HEK293 (cell line): Measurements from ENCODE around the gene BLVRB.

Experiments
- CTCF ChIA-PET: fragments of 350-600 bp; formaldehyde crosslinking; extraction: SDS; loops from one replicate; lab custom pipeline; 2021; ENCODE audit warnings: antibody characterized with exemption; lab: Yijun Ruan, JAX
- POLR2A ChIA-PET: fragments of 300-600 bp; formaldehyde crosslinking; extraction: SDS; loops from one replicate; lab custom pipeline; 2020; ENCODE audit warnings: antibody characterized with exemption, inconsistent platforms; lab: Yijun Ruan, JAX
- H3K27ac ChIP-seq: fragments of 200-500 bp; sonication (Bioruptor generic); 2 replicates; pipeline ENCODE4 v1.5.1; 2014; ENCODE audit warnings: low read depth, low read length, control low read depth, inconsistent platforms; ENCODE audit errors: extremely low read depth
- H3K36me3 ChIP-seq, 2 experiments: fragments of 200-500 bp in 1 of 2; sonication (Bioruptor generic) in 1 of 2; 1 replicate in 1 of 2; 2 replicates in 1 of 2; pipeline ENCODE4 v1.5.1; 2014 to 2017; ENCODE audit warnings: inconsistent platforms in 2 of 2, low read length in 2 of 2; ENCODE audit not compliant: control insufficient read depth in 2 of 2, insufficient read depth in 1 of 2
- H3K4me1 ChIP-seq: fragments of 200-500 bp; sonication (Bioruptor generic); 2 replicates; pipeline ENCODE4 v1.5.1; 2014; ENCODE audit warnings: mild to moderate bottlenecking, low read length, inconsistent platforms; ENCODE audit not compliant: control insufficient read depth, insufficient read depth
- H3K4me3 ChIP-seq: 2 replicates; pipeline ENCODE4 v1.5.1; 2011; ENCODE audit warnings: low read depth, mild to moderate bottlenecking, control low read depth, low read length, moderate library complexity
- H3K9me3 ChIP-seq: fragments of 200-500 bp; sonication (Bioruptor generic); 2 replicates; pipeline ENCODE4 v1.5.1; 2014; ENCODE audit warnings: low read depth, low read length, inconsistent platforms; ENCODE audit not compliant: control insufficient read depth, insufficient read depth
- HOXD13 ChIP-seq: sonication (generic); formaldehyde crosslinking; IDR thresholded peaks from 2 replicates; pipeline ENCODE4 v1.8.0; 2022; ENCODE audit warnings: missing genetic modification reagents, borderline replicate concordance
- SP7 ChIP-seq: fragments of 450-650 bp; formaldehyde crosslinking; IDR thresholded peaks from 2 replicates; pipeline ENCODE4 v1.5.1; 2016; ENCODE audit warnings: missing biosample characterization, missing genetic modification characterization
- YY1 ChIP-seq: fragments of 450-650 bp; formaldehyde crosslinking; IDR thresholded peaks from 2 replicates; pipeline ENCODE4 v1.5.1; 2018; ENCODE audit warnings: missing biosample characterization, missing genetic modification characterization
- ZBTB17 ChIP-seq: fragments of 450-650 bp; formaldehyde crosslinking; IDR thresholded peaks from 2 replicates; pipeline ENCODE4 v1.5.1; 2016; ENCODE audit warnings: missing biosample characterization, missing genetic modification characterization
- ZBTB20 ChIP-seq: fragments of 450-650 bp; formaldehyde crosslinking; IDR thresholded peaks from 2 replicates; pipeline ENCODE4 v1.5.1; 2016; ENCODE audit warnings: missing biosample characterization, missing genetic modification characterization
- ZBTB7A ChIP-seq: fragments of 450-650 bp; formaldehyde crosslinking; IDR thresholded peaks from 2 replicates; pipeline ENCODE4 v1.5.1; 2016; ENCODE audit warnings: low read depth, missing biosample characterization, missing genetic modification characterization
- ZFP3 ChIP-seq: fragments of 450-650 bp; formaldehyde crosslinking; IDR thresholded peaks from 2 replicates; pipeline ENCODE4 v1.5.1; 2016; ENCODE audit warnings: low read depth, missing biosample characterization, missing genetic modification characterization
- ZNF121 ChIP-seq: fragments of 450-650 bp; formaldehyde crosslinking; IDR thresholded peaks from 2 replicates; pipeline ENCODE4 v1.5.1; 2016; ENCODE audit warnings: missing biosample characterization, missing genetic modification characterization
- ZNF155 ChIP-seq: fragments of 450-650 bp; formaldehyde crosslinking; IDR thresholded peaks from 2 replicates; pipeline ENCODE4 v1.5.1; 2016; ENCODE audit warnings: missing biosample characterization, missing genetic modification characterization
- ZNF302 ChIP-seq: fragments of 450-650 bp; formaldehyde crosslinking; IDR thresholded peaks from 2 replicates; pipeline ENCODE4 v1.5.1; 2016; ENCODE audit warnings: missing biosample characterization, missing genetic modification characterization, low read depth
- ZNF391 ChIP-seq: fragments of 450-650 bp; formaldehyde crosslinking; IDR thresholded peaks from 2 replicates; pipeline ENCODE4 v1.5.1; 2016; ENCODE audit warnings: low read depth, missing biosample characterization, missing genetic modification characterization, borderline replicate concordance
- ZNF394 ChIP-seq: fragments of 450-650 bp; formaldehyde crosslinking; IDR thresholded peaks from 2 replicates; pipeline ENCODE4 v1.5.1; 2016; ENCODE audit warnings: missing biosample characterization, missing genetic modification characterization, mild to moderate bottlenecking, moderate library complexity, borderline replicate concordance
- ZNF530 ChIP-seq: fragments of 450-650 bp; formaldehyde crosslinking; IDR thresholded peaks from 2 replicates; pipeline ENCODE4 v1.5.1; 2016; ENCODE audit warnings: low read depth, missing biosample characterization, missing genetic modification characterization
- ZNF654 ChIP-seq: fragments of 450-650 bp; formaldehyde crosslinking; IDR thresholded peaks from 2 replicates; pipeline ENCODE4 v1.5.1; 2016; ENCODE audit warnings: low read depth, missing biosample characterization, missing genetic modification characterization
- ZNF677 ChIP-seq: fragments of 450-650 bp; IDR thresholded peaks from 2 replicates; pipeline ENCODE4 v1.5.0; 2018; ENCODE audit warnings: missing biosample characterization, mild to moderate bottlenecking, missing genetic modification characterization, moderate library complexity
- ZSCAN16 ChIP-seq: fragments of 450-650 bp; formaldehyde crosslinking; IDR thresholded peaks from 2 replicates; pipeline ENCODE4 v1.5.1; 2016; ENCODE audit warnings: missing biosample characterization, missing genetic modification characterization
- ZXDB ChIP-seq: fragments of 450-650 bp; formaldehyde crosslinking; IDR thresholded peaks from 2 replicates; pipeline ENCODE4 v1.5.1; 2016; ENCODE audit warnings: missing biosample characterization, missing genetic modification characterization
- TF ChIP-seq, protein P1 (sequence below): fragments of 450-650 bp; formaldehyde crosslinking; IDR thresholded peaks from 2 replicates; pipeline ENCODE4 v1.5.1; 2017; ENCODE audit warnings: missing biosample characterization, mild to moderate bottlenecking, missing genetic modification characterization, moderate library complexity
- TF ChIP-seq, protein P2 (sequence below): fragments of 450-650 bp; formaldehyde crosslinking; IDR thresholded peaks from 2 replicates; pipeline ENCODE4 v1.5.1; 2016; ENCODE audit warnings: missing biosample characterization, missing genetic modification characterization
- TF ChIP-seq, protein P3 (sequence below): fragments of 450-650 bp; formaldehyde crosslinking; IDR thresholded peaks from 2 replicates; pipeline ENCODE4 v1.5.1; 2016; ENCODE audit warnings: missing biosample characterization, missing genetic modification characterization
- TF ChIP-seq, protein P4 (sequence below): fragments of 450-650 bp; IDR thresholded peaks from 2 replicates; pipeline ENCODE4 v1.5.1; 2018; ENCODE audit warnings: missing biosample characterization, mild to moderate bottlenecking, missing genetic modification characterization
- TF ChIP-seq, protein P5 (sequence below): fragments of 450-650 bp; formaldehyde crosslinking; IDR thresholded peaks from 2 replicates; pipeline ENCODE4 v1.5.1; 2016; ENCODE audit warnings: missing biosample characterization, missing genetic modification characterization
- TF ChIP-seq, protein P6 (sequence below): fragments of 450-650 bp; formaldehyde crosslinking; IDR thresholded peaks from 2 replicates; pipeline ENCODE4 v1.5.1; 2016; ENCODE audit warnings: missing biosample characterization, missing genetic modification characterization
- TF ChIP-seq, protein P7 (sequence below): fragments of 450-650 bp; IDR thresholded peaks from 2 replicates; pipeline ENCODE4 v1.5.1; 2018; ENCODE audit warnings: missing biosample characterization, missing genetic modification characterization
- TF ChIP-seq, protein P8 (sequence below): fragments of 450-650 bp; formaldehyde crosslinking; IDR thresholded peaks from 2 replicates; pipeline ENCODE4 v1.5.1; 2017; ENCODE audit warnings: missing biosample characterization, missing genetic modification characterization

The BLVRB gene

DNA sequence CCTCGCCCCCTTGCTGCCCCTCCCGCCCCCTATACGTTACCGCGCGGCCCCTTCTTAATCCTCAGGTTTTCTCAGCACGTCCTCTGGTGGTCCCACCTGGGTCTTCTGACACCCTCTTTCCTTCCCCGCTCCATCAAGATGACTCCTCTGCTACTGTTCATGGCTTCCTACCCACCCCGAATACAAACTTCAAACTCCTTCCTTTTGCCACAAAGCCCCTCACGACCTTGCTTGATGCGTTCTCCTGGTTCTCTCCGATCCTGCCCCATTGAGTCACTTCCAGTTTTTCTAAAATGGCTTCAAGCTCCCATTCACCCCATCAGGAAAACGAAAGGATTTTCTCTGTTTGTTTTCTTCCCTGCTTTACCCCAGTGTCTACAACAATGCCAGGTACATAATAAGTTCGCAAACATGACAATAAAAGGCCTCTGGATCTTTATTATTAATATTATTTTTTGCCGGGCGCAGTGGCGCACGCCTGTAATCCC lies 20.7 kb downstream of the BLVRB start:
- Histone ChIP-seq H3K36me3 (peaks cover 25 to 36% of the 10 kb centered on the region in 2 experiments), H3K4me3 (peak overlapping the region; percentile 31), H3K4me1 (peaks cover 14% of the 10 kb centered on the region), H3K27ac (peak overlapping the region; percentile 99), H3K9me3 (no peaks in the 10 kb centered on the region)
- POLR2A ChIA-PET: interaction anchor here (0.6 to 17.1 kb wide), 7 partner anchors 8 to 325 kb away, joined by 3 to 428 read pairs (median 29); partner anchors contain the start of genes BLVRB, C19orf47, PLD3 and SERTAD1
- CTCF ChIA-PET: interaction anchor here (0.6 to 3.8 kb wide), 12 partner anchors 9 to 301 kb away, joined by 3 to 39 read pairs (median 4); partner anchors contain the start of genes BLVRB and SERTAD1
- TF ChIP-seq HOXD13: no peak
- peak; percentile 3; the same call in 1 of the 2 replicates for TF ChIP-seq ZBTB7A (tag by site-specific recombination)
- 0 out of 2 replicates have a peak, but pooled peaks have one; percentile 43 for TF ChIP-seq ZXDB
- TF ChIP-seq, protein P1, sequence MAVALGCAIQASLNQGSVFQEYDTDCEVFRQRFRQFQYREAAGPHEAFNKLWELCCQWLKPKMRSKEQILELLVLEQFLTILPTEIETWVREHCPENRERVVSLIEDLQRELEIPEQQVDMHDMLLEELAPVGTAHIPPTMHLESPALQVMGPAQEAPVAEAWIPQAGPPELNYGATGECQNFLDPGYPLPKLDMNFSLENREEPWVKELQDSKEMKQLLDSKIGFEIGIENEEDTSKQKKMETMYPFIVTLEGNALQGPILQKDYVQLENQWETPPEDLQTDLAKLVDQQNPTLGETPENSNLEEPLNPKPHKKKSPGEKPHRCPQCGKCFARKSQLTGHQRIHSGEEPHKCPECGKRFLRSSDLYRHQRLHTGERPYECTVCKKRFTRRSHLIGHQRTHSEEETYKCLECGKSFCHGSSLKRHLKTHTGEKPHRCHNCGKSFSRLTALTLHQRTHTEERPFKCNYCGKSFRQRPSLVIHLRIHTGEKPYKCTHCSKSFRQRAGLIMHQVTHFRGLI (tag by site-specific recombination): no peak
- TF ChIP-seq, protein P2, sequence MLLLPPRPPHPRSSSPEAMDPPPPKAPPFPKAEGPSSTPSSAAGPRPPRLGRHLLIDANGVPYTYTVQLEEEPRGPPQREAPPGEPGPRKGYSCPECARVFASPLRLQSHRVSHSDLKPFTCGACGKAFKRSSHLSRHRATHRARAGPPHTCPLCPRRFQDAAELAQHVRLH (tag by site-specific recombination): 0 out of 2 replicates have a peak, but pooled peaks have one; percentile 0
- TF ChIP-seq ZNF155 (tag by site-specific recombination): no peak
- TF ChIP-seq ZBTB17 (tag by site-specific recombination): peak; percentile 63
- TF ChIP-seq ZSCAN16 (tag by site-specific recombination): no peak
- TF ChIP-seq, protein P3, sequence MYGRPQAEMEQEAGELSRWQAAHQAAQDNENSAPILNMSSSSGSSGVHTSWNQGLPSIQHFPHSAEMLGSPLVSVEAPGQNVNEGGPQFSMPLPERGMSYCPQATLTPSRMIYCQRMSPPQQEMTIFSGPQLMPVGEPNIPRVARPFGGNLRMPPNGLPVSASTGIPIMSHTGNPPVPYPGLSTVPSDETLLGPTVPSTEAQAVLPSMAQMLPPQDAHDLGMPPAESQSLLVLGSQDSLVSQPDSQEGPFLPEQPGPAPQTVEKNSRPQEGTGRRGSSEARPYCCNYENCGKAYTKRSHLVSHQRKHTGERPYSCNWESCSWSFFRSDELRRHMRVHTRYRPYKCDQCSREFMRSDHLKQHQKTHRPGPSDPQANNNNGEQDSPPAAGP (tag by site-specific recombination): no peak
- no peak for TF ChIP-seq ZNF677 (tag by site-specific recombination)
- TF ChIP-seq SP7 (tag by site-specific recombination): 0 out of 2 replicates have a peak, but pooled peaks have one; percentile 45
- TF ChIP-seq, protein P4, sequence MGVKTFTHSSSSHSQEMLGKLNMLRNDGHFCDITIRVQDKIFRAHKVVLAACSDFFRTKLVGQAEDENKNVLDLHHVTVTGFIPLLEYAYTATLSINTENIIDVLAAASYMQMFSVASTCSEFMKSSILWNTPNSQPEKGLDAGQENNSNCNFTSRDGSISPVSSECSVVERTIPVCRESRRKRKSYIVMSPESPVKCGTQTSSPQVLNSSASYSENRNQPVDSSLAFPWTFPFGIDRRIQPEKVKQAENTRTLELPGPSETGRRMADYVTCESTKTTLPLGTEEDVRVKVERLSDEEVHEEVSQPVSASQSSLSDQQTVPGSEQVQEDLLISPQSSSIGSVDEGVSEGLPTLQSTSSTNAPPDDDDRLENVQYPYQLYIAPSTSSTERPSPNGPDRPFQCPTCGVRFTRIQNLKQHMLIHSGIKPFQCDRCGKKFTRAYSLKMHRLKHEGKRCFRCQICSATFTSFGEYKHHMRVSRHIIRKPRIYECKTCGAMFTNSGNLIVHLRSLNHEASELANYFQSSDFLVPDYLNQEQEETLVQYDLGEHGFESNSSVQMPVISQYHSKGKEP (tag by site-specific recombination): no peak
- no peak for TF ChIP-seq ZFP3
- TF ChIP-seq ZNF530 (tag by site-specific recombination): no peak
- no peak for TF ChIP-seq ZNF121
- 0 out of 2 replicates have a peak, but pooled peaks have one; percentile 35 for TF ChIP-seq ZBTB20 (tag by site-specific recombination)
- TF ChIP-seq YY1 (tag by site-specific recombination): peak; percentile 57; the same call in 1 of the 2 replicates
- TF ChIP-seq, protein P5, sequence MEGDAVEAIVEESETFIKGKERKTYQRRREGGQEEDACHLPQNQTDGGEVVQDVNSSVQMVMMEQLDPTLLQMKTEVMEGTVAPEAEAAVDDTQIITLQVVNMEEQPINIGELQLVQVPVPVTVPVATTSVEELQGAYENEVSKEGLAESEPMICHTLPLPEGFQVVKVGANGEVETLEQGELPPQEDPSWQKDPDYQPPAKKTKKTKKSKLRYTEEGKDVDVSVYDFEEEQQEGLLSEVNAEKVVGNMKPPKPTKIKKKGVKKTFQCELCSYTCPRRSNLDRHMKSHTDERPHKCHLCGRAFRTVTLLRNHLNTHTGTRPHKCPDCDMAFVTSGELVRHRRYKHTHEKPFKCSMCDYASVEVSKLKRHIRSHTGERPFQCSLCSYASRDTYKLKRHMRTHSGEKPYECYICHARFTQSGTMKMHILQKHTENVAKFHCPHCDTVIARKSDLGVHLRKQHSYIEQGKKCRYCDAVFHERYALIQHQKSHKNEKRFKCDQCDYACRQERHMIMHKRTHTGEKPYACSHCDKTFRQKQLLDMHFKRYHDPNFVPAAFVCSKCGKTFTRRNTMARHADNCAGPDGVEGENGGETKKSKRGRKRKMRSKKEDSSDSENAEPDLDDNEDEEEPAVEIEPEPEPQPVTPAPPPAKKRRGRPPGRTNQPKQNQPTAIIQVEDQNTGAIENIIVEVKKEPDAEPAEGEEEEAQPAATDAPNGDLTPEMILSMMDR (tag by site-specific recombination): peak; percentile 97
- TF ChIP-seq ZNF654 (tag by site-specific recombination): peak; percentile 56
- no peak for TF ChIP-seq ZNF394 (tag by site-specific recombination)
- TF ChIP-seq, protein P6, sequence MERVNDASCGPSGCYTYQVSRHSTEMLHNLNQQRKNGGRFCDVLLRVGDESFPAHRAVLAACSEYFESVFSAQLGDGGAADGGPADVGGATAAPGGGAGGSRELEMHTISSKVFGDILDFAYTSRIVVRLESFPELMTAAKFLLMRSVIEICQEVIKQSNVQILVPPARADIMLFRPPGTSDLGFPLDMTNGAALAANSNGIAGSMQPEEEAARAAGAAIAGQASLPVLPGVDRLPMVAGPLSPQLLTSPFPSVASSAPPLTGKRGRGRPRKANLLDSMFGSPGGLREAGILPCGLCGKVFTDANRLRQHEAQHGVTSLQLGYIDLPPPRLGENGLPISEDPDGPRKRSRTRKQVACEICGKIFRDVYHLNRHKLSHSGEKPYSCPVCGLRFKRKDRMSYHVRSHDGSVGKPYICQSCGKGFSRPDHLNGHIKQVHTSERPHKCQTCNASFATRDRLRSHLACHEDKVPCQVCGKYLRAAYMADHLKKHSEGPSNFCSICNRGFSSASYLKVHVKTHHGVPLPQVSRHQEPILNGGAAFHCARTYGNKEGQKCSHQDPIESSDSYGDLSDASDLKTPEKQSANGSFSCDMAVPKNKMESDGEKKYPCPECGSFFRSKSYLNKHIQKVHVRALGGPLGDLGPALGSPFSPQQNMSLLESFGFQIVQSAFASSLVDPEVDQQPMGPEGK (tag by site-specific recombination): peak; percentile 96
- TF ChIP-seq ZNF391 (tag by site-specific recombination): no peak
- TF ChIP-seq, protein P7, sequence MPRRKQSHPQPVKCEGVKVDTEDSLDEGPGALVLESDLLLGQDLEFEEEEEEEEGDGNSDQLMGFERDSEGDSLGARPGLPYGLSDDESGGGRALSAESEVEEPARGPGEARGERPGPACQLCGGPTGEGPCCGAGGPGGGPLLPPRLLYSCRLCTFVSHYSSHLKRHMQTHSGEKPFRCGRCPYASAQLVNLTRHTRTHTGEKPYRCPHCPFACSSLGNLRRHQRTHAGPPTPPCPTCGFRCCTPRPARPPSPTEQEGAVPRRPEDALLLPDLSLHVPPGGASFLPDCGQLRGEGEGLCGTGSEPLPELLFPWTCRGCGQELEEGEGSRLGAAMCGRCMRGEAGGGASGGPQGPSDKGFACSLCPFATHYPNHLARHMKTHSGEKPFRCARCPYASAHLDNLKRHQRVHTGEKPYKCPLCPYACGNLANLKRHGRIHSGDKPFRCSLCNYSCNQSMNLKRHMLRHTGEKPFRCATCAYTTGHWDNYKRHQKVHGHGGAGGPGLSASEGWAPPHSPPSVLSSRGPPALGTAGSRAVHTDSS (tag by site-specific recombination): no peak
- TF ChIP-seq ZNF302 (tag by site-specific recombination): no peak
- TF ChIP-seq, protein P8, sequence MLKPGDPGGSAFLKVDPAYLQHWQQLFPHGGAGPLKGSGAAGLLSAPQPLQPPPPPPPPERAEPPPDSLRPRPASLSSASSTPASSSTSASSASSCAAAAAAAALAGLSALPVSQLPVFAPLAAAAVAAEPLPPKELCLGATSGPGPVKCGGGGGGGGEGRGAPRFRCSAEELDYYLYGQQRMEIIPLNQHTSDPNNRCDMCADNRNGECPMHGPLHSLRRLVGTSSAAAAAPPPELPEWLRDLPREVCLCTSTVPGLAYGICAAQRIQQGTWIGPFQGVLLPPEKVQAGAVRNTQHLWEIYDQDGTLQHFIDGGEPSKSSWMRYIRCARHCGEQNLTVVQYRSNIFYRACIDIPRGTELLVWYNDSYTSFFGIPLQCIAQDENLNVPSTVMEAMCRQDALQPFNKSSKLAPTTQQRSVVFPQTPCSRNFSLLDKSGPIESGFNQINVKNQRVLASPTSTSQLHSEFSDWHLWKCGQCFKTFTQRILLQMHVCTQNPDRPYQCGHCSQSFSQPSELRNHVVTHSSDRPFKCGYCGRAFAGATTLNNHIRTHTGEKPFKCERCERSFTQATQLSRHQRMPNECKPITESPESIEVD: no peak
